Stimulated activated CD4-positive, alpha-beta T cell treated with anti-CD3 and anti-CD28 coated beads, Interleukin-2, amount 100 ng/mL, for 24 hours (primary cell): ENCODE data around the gene WASF2.
A peak's percentile ranks its signal among the peaks of the same experiment; 100 is the strongest.
"Not testable (repeated sequence)": the region's sequence is repeated elsewhere in the genome, so short reads cannot be mapped to it uniquely, and the experiment has no call there.

Experiments used
- DNase-seq, 2 donors: peaks; one replicate each; pipeline ENCODE4 v3.0.0-alpha.2; 2020

WASF2 gene

GRCh38 chr1:27447399-27447798 is 42.6 kb downstream of the WASF2 start:
- DNase-seq, result no peak

- DNase-seq, result no peak
Measured at GRCh38 chr1:27446496-27447020, 43.4 kb downstream of the WASF2 start.

GRCh38 chr1:27445177-27445936 is 44.6 kb downstream of the WASF2 start:
- no peak for DNase-seq

GRCh38 chr1:27444632-27445031 is 45.3 kb downstream of the WASF2 start:
- no peak for DNase-seq

- DNase-seq, result no peak
Measured at GRCh38 chr1:27439150-27439549, 50.8 kb downstream of the WASF2 start.

GRCh38 chr1:27438621-27439061 is 51.3 kb downstream of the WASF2 start:
- DNase-seq, result no peak

- no peak for DNase-seq
Measured at GRCh38 chr1:27436204-27437159, 53.5 kb downstream of the WASF2 start.

GRCh38 chr1:27435566-27436203 is 54.3 kb downstream of the WASF2 start:
- no peak for DNase-seq

GRCh38 chr1:27433706-27434105 is 56.3 kb downstream of the WASF2 start:
- no peak for DNase-seq

- DNase-seq, result not testable (repeated sequence)
Measured at GRCh38 chr1:27432725-27433124, 57.2 kb downstream of the WASF2 start.

- DNase-seq, result no peak
Measured at GRCh38 chr1:27431601-27431940, 58.4 kb downstream of the WASF2 start.

GRCh38 chr1:27430903-27431600 is 58.9 kb downstream of the WASF2 start:
- DNase-seq, result no peak

GRCh38 chr1:27429029-27429425 is 60.9 kb downstream of the WASF2 start:
- no peak for DNase-seq

- DNase-seq, result peak; percentile 28 to 36
Measured at GRCh38 chr1:27428316-27429028, 61.5 kb downstream of the WASF2 start.

GRCh38 chr1:27427816-27428315 is 62.1 kb downstream of the WASF2 start:
- DNase-seq, result no peak

- no peak for DNase-seq
Measured at GRCh38 chr1:27427329-27427728, 62.6 kb downstream of the WASF2 start.

- no peak for DNase-seq
Measured at GRCh38 chr1:27423709-27424108, 66.3 kb downstream of the WASF2 start.

- peak; percentile 60 to 63 for DNase-seq
Measured at GRCh38 chr1:27418326-27419185, 71.4 kb downstream of the WASF2 start.

GRCh38 chr1:27417713-27418112 is 72.3 kb downstream of the WASF2 start:
- DNase-seq, result no peak

GRCh38 chr1:27416387-27417111 is 73.4 kb downstream of the WASF2 start:
- DNase-seq, result peak; percentile 48 to 64
